H7 (cell line): ENCODE measurements around the gene NCKAP5. TPM values are rescaled to one million over a fixed set of nuclear protein-coding genes. Genes with fewer than 3 reads are reported as not detected.
A peak's percentile ranks its signal among the peaks of the same experiment; 100 is the strongest.

Experiments
- DNase-seq: peaks from one replicate; pipeline ENCODE4 v3.0.0; 2012
- H3K27me3 ChIP-seq: 2 replicates; pipeline ENCODE4 v1.6.0; 2011; ENCODE audit warnings: mild to moderate bottlenecking, low read length; ENCODE audit not compliant: control insufficient read depth, insufficient read depth
- H3K36me3 ChIP-seq: replicated peaks from 2 replicates; pipeline ENCODE4 v1.5.1; 2011; ENCODE audit warnings: low read length; ENCODE audit not compliant: control insufficient read depth, insufficient read depth
- H3K4me3 ChIP-seq: 2 replicates; pipeline ENCODE4 v1.5.1; 2011; ENCODE audit warnings: low read depth, mild to moderate bottlenecking, control low read depth, low read length, moderate library complexity; ENCODE audit not compliant: insufficient read depth
- total RNA-seq: library from RNA; depleted of rRNA; stranded (reverse); fragments of >200 nt; shearing (Covaris generic); gene quantifications from 2 replicates; pipeline ENCODE4 v1.2.3, GENCODE V29; 2014

NCKAP5 gene
- total RNA-seq, 1 experiment from 2014 or later: 0.55 TPM

GRCh38 chr2:132911726-132912724 is 656.2 kb downstream of the NCKAP5 start:
- Histone ChIP-seq H3K36me3 (no peaks in the 10 kb centered on the region), H3K27me3 (no peaks in the 10 kb centered on the region), H3K4me3 (no peak overlapping the region)
- DNase-seq: peak; percentile 26

GRCh38 chr2:132910432-132910831 is 657.8 kb downstream of the NCKAP5 start:
- DNase-seq: no peak
- Histone ChIP-seq H3K36me3 (no peaks in the 10 kb centered on the region), H3K27me3 (no peaks in the 10 kb centered on the region), H3K4me3 (no peak overlapping the region)

GRCh38 chr2:132909427-132909826 is 658.8 kb downstream of the NCKAP5 start:
- DNase-seq: no peak
- no peaks in the 10 kb centered on the region for H3K27me3 ChIP-seq
- no peak overlapping the region for H3K4me3 ChIP-seq

DNA sequence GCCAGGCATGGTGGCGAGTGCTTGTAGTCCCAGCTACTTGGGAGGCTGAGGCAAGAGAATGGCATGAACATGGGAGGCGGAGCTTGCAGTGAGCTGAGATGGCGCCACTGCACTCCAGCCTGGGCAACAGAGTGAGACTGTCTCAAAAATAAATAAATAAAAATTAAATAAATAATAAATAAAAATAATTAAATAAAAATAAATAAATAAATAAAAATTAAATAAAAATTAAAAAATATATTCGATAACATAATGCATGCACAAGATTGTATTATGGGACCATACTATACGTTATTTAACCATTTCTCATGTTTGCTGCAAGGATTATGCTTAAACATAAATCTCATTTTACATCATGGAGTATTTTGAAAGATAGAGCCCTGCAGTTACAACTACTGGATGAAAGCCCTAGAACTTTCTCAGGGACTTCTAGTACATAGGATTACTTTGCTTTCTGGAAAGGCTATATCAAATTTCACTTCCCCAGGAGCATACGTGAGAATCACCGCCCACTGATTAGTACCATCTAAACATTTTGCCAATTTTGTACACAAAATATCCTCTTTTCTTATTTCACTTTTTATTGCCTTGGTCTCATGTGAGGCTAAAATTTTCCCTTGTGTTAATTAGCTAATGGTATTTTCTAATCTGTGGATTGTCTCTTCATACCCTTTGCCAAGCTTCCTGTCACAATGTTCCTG is 664.0 kb downstream of the NCKAP5 start:
- DNase-seq: no peak
- Histone ChIP-seq H3K4me3 (no peak overlapping the region), H3K36me3 (no peaks in the 10 kb centered on the region), H3K27me3 (no peaks in the 10 kb centered on the region)

More at GRCh38 chr2:132909427-132909826, 658.8 kb downstream of the NCKAP5 start:
- H3K36me3 ChIP-seq: no peaks in the 10 kb centered on the region

GRCh38 chr2:132902626-132903025 is 665.6 kb downstream of the NCKAP5 start:
- no peaks in the 10 kb centered on the region for H3K27me3 ChIP-seq
- H3K36me3 ChIP-seq: no peaks in the 10 kb centered on the region
- no peak overlapping the region for H3K4me3 ChIP-seq
- no peak for DNase-seq

GRCh38 chr2:132901661-132902060 is 666.6 kb downstream of the NCKAP5 start:
- H3K27me3 ChIP-seq: no peaks in the 10 kb centered on the region
- no peak for DNase-seq
- H3K36me3 ChIP-seq: no peaks in the 10 kb centered on the region
- H3K4me3 ChIP-seq: no peak overlapping the region

DNA sequence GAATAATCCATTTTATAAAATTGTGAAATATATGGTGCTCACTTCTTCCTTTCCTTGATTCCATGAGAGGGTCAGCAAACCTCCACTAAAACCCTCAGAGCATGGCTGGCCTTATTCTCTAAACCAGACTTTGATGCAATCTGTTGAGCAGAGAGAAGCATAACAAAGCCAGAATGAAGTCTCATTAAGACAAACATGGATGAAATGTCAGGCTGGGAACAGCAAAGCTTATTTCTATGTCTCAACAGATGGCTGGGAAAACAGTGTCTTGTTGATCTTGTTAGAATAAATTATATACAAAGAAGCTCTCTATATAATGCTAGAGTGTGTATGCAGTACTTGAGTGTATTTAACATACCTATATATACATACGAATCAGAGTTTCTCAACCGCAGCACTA is 671.2 kb downstream of the NCKAP5 start:
- Histone ChIP-seq H3K36me3 (no peaks in the 10 kb centered on the region), H3K27me3 (no peaks in the 10 kb centered on the region), H3K4me3 (no peak overlapping the region)
- DNase-seq: no peak

DNA sequence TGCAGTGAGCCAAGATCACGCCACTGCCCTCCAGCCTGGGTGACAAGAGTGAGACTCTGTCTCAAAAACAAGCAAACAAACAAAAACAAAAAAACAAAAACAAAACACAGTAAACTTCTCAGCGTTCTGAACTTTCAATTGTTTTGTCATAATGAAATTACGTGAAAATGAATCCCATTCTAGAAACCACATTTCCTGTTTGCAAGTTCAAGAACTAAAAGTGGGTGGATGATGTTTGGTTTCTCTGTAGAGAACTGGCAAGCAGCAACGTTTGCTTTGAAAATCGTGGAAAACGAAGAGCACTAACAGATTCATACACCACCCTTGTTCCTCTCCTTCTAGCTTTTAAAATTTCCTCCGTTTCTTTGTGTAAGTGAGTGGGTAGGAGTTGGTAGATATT is 672.2 kb downstream of the NCKAP5 start:
- Histone ChIP-seq H3K4me3 (no peak overlapping the region), H3K27me3 (no peaks in the 10 kb centered on the region), H3K36me3 (no peaks in the 10 kb centered on the region)
- DNase-seq: no peak

- Histone ChIP-seq H3K4me3 (no peak overlapping the region), H3K27me3 (no peaks in the 10 kb centered on the region), H3K36me3 (no peaks in the 10 kb centered on the region)
- no peak for DNase-seq
Measured at GRCh38 chr2:132891498-132891897, 676.8 kb downstream of the NCKAP5 start.

DNA sequence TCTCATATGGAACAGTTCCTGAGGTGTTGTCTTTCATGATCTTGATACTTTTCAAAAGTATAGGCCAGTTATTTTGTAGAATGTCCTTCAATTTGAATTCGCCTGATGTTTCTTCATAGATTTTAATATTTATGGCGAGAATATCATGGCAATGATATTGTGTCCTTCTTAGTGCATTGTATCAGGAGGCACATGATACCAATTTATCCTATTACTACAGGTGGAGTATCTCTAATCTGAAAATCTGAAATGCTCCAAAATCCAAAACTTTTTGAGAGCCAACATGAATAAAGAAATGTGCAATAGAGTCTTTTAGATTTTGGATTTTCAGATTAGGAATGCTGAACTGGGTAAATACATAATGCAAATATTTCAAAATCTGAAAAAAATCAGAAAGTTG is 681.7 kb downstream of the NCKAP5 start:
- DNase-seq: no peak
- H3K27me3 ChIP-seq: no peaks in the 10 kb centered on the region
- no peak overlapping the region for H3K4me3 ChIP-seq
- H3K36me3 ChIP-seq: no peaks in the 10 kb centered on the region

GRCh38 chr2:132884705-132885104 is 683.6 kb downstream of the NCKAP5 start:
- Histone ChIP-seq H3K27me3 (no peaks in the 10 kb centered on the region), H3K4me3 (no peak overlapping the region), H3K36me3 (no peaks in the 10 kb centered on the region)
- DNase-seq: no peak

GRCh38 chr2:132884292-132884691 is 684.0 kb downstream of the NCKAP5 start:
- no peak for DNase-seq

DNA sequence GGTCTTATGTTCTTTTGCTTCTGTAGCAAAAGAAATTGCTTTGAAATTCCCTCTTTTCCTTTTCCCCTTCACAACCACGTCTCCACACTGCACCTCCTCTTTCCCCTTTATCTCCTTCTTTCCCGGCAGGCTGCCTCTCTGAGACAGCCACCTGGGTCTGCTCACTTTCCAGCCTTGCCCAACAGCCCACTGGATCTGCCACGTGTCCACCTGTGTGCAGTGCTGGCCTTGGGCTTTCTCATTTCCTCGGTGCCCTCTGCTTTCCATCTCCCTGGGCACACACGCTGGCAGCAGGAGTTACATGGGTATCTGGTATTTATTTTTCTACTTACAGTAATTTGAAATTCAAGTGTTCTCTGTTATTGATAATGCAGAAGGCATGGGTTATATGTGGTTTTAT is 684.8 kb downstream of the NCKAP5 start:
- H3K4me3 ChIP-seq: no peak overlapping the region
- H3K36me3 ChIP-seq: no peaks in the 10 kb centered on the region
- no peaks in the 10 kb centered on the region for H3K27me3 ChIP-seq
- no peak for DNase-seq

More at GRCh38 chr2:132884292-132884691, 684.0 kb downstream of the NCKAP5 start:
- no peaks in the 10 kb centered on the region for H3K27me3 ChIP-seq
- no peaks in the 10 kb centered on the region for H3K36me3 ChIP-seq
- no peak overlapping the region for H3K4me3 ChIP-seq

- H3K36me3 ChIP-seq: no peaks in the 10 kb centered on the region
- no peak overlapping the region for H3K4me3 ChIP-seq
- DNase-seq: no peak
- H3K27me3 ChIP-seq: no peaks in the 10 kb centered on the region
Measured at GRCh38 chr2:132881546-132881945, 686.7 kb downstream of the NCKAP5 start.

DNA sequence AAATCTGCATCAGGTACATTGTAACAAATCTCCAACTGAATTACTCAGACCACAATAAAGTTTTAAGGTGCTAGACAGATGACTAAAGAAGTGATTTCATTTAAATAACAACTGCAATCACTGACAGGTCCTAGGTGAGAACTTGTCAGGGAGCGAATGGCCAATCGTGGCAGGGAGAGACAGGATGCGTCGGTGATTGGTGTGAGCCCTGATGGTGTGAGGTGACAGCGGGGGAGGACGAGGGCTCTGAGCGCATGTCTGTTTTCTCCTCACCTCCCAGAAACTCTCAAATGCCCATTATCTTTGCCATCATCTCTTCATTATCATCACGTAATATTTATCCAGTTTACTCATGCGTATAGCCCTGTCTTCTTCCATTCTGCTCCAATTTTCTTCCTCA is 690.3 kb downstream of the NCKAP5 start:
- DNase-seq: no peak
- Histone ChIP-seq H3K27me3 (no peaks in the 10 kb centered on the region), H3K4me3 (no peak overlapping the region), H3K36me3 (no peaks in the 10 kb centered on the region)
